HCT116 (cell line): Measurements from ENCODE around the gene TPO.
"Not testable (repeated sequence)": the region's sequence is repeated elsewhere in the genome, so short reads cannot be mapped to it uniquely, and the experiment has no call there.

Experiments used
- EZH2 ChIP-seq: fragments of 200-600 bp; sonication (generic); IDR thresholded peaks from 2 replicates; pipeline ENCODE4 v1.6.1; 2017; ENCODE audit warnings: antibody characterized with exemption, mixed run types
- POLR2A ChIP-seq: IDR thresholded peaks from 2 replicates; pipeline ENCODE4 v1.7.0; 2011; ENCODE audit warnings: borderline replicate concordance; ENCODE audit not compliant: insufficient read depth, insufficient read length; ENCODE audit errors: extremely low read depth

GRCh38 chr2:1581257-1581964, 168.1 kb downstream of the TPO start:
- not testable (repeated sequence) for TF ChIP-seq POLR2A, EZH2
